ENCODE measurements around the gene KCNMA1. TPM values are rescaled to one million over a fixed set of nuclear protein-coding genes. Genes with fewer than 3 reads are reported as not detected.
"Not testable (repeated sequence)": the region's sequence is repeated elsewhere in the genome, so short reads cannot be mapped to it uniquely, and the experiment has no call there.

Gene KCNMA1
- total RNA-seq, 3 donors from 2014 or later (not counting 1 experiment from before 2014, with no cell fraction given) = 0.40 to 1.8 (median 0.63) TPM

DNA sequence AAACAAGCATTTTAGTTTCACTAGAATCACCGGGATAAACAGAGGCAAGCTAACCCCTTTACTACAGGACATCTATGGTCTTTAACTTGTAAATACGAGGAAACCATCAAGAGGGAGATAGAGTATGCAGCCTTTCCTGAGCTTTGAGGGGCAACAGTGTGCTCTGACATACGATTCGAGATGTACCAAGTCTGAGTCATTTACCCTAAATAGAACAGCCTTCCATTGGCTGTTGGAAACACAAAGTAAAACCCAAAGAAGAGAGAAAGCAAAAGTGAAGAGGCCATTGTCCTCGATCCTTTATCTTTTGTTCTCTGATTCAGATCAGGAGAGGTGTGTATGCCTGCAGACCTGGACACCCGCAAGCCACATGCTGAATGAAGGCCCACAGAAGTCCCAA, 289.5 kb downstream of the KCNMA1 start:
- no peaks in the 10 kb centered on the region for H3K4me1 Mint-ChIP-seq
- ATAC-seq (no peak), DNase-seq (no peak)
- no peak overlapping the region for H3K4me3 ChIP-seq (ENCODE audit: low read length)
- H3K27me3 Mint-ChIP-seq (ENCODE audit: low read depth in 2 of 2) = peaks cover 7% of the 10 kb centered on the region in 2 donors
- H3K9me3 ChIP-seq (ENCODE audit: control insufficient read depth, insufficient read depth, low read length) = no peaks in the 10 kb centered on the region
- H3K27me3 ChIP-seq (ENCODE audit: control insufficient read depth, insufficient read depth, low read length) = no peaks in the 10 kb centered on the region
- TF ChIP-seq, protein P1, sequence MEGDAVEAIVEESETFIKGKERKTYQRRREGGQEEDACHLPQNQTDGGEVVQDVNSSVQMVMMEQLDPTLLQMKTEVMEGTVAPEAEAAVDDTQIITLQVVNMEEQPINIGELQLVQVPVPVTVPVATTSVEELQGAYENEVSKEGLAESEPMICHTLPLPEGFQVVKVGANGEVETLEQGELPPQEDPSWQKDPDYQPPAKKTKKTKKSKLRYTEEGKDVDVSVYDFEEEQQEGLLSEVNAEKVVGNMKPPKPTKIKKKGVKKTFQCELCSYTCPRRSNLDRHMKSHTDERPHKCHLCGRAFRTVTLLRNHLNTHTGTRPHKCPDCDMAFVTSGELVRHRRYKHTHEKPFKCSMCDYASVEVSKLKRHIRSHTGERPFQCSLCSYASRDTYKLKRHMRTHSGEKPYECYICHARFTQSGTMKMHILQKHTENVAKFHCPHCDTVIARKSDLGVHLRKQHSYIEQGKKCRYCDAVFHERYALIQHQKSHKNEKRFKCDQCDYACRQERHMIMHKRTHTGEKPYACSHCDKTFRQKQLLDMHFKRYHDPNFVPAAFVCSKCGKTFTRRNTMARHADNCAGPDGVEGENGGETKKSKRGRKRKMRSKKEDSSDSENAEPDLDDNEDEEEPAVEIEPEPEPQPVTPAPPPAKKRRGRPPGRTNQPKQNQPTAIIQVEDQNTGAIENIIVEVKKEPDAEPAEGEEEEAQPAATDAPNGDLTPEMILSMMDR (IDR thresholded peaks at IDR 0.05) = no peak
- H3K4me1 ChIP-seq (ENCODE audit: control insufficient read depth, insufficient read depth, low read length) = no peaks in the 10 kb centered on the region
- H3K36me3 ChIP-seq (ENCODE audit: control insufficient read depth, insufficient read depth, low read length) = no peaks in the 10 kb centered on the region
- peaks cover 0 to 2% of the 10 kb centered on the region in 2 donors for H3K9me3 Mint-ChIP-seq
- intact Hi-C loops (cut with micrococcal nuclease) = no loop called here
- H3K36me3 Mint-ChIP-seq = no peaks in the 10 kb centered on the region
- 87% methylated on average over 6 of the region's 6 CpGs for WGBS (ENCODE audit: insufficient coverage)
- no peak overlapping the region for H3K4me3 Mint-ChIP-seq
- no peak overlapping the region for H3K27ac Mint-ChIP-seq
- no peak overlapping the region for H3K27ac ChIP-seq (ENCODE audit: low read length)

GRCh38 chr10:77347052-77347451, 290.6 kb downstream of the KCNMA1 start:
- Histone ChIP-seq H3K9me3 (ENCODE audit: control insufficient read depth, insufficient read depth, low read length) (no peaks in the 10 kb centered on the region), H3K27me3 (ENCODE audit: control insufficient read depth, insufficient read depth, low read length) (no peaks in the 10 kb centered on the region), H3K27ac (ENCODE audit: low read length) (no peak overlapping the region), H3K4me3 (ENCODE audit: low read length) (no peak overlapping the region), H3K4me1 (ENCODE audit: control insufficient read depth, insufficient read depth, low read length) (no peaks in the 10 kb centered on the region), H3K36me3 (ENCODE audit: control insufficient read depth, insufficient read depth, low read length) (no peaks in the 10 kb centered on the region)
- Mint-ChIP-seq H3K4me3 (no peak overlapping the region), H3K36me3 (no peaks in the 10 kb centered on the region), H3K9me3 (peaks cover 0 to 2% of the 10 kb centered on the region in 2 donors), H3K4me1 (no peaks in the 10 kb centered on the region), H3K27ac (no peak overlapping the region), H3K27me3 (ENCODE audit: low read depth in 2 of 2) (peaks cover 7% of the 10 kb centered on the region in 2 donors)
- TF ChIP-seq, protein P1 (IDR thresholded peaks at IDR 0.05) = no peak
- ATAC-seq (no peak), DNase-seq (no peak)
- intact Hi-C loops (cut with micrococcal nuclease) = no loop called here
- 29% methylated on average over 2 of the region's 2 CpGs for WGBS (ENCODE audit: insufficient coverage)

DNA sequence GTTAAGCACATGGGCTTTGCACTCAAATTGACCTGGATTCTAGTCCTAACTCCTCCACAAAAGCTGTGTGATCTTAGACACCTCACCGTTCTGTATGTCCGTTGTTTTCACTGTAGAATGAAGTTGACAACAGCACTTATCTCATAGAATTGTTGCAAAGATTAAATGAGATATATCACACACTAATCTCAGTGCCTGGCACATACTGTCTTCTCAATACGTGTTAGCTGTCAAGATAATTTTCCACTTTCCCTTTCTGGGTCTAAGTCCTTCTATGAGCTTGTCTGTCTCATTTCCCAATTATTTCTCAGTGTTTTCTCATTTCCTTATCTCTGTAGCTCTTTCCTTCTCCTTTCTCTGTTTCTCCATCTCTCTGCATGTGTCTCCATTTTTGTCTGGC, 296.6 kb downstream of the KCNMA1 start:
- no peak overlapping the region for H3K4me3 ChIP-seq (ENCODE audit: low read length)
- no peaks in the 10 kb centered on the region for H3K36me3 ChIP-seq (ENCODE audit: control insufficient read depth, insufficient read depth, low read length)
- 76% methylated on average over 3 of the region's 3 CpGs for WGBS (ENCODE audit: insufficient coverage)
- H3K4me1 ChIP-seq (ENCODE audit: control insufficient read depth, insufficient read depth, low read length) = no peaks in the 10 kb centered on the region
- intact Hi-C loops (cut with micrococcal nuclease) = no loop called here
- Mint-ChIP-seq H3K4me1 (no peaks in the 10 kb centered on the region), H3K27me3 (ENCODE audit: low read depth in 2 of 2) (peaks cover 9 to 26% of the 10 kb centered on the region in 2 donors), H3K36me3 (no peaks in the 10 kb centered on the region), H3K9me3 (peaks cover 0 to 2% of the 10 kb centered on the region in 2 donors), H3K4me3 (no peak overlapping the region), H3K27ac (no peak overlapping the region)
- ATAC-seq (no peak), DNase-seq (no peak)
- H3K9me3 ChIP-seq (ENCODE audit: control insufficient read depth, insufficient read depth, low read length) = no peaks in the 10 kb centered on the region
- H3K27ac ChIP-seq (ENCODE audit: low read length) = no peak overlapping the region
- TF ChIP-seq, protein P1 (IDR thresholded peaks at IDR 0.05) = no peak
- no peaks in the 10 kb centered on the region for H3K27me3 ChIP-seq (ENCODE audit: control insufficient read depth, insufficient read depth, low read length)

GRCh38 chr10:77339872-77340271, 297.7 kb downstream of the KCNMA1 start:
- H3K4me1 ChIP-seq (ENCODE audit: control insufficient read depth, insufficient read depth, low read length); ATAC-seq; H3K4me1 Mint-ChIP-seq; DNase-seq; H3K9me3 Mint-ChIP-seq; H3K4me3 Mint-ChIP-seq; H3K36me3 ChIP-seq (ENCODE audit: control insufficient read depth, insufficient read depth, low read length); H3K4me3 ChIP-seq (ENCODE audit: low read length); H3K27ac ChIP-seq (ENCODE audit: low read length); H3K27me3 ChIP-seq (ENCODE audit: control insufficient read depth, insufficient read depth, low read length); H3K27ac Mint-ChIP-seq; intact Hi-C loops (cut with micrococcal nuclease); H3K36me3 Mint-ChIP-seq; H3K9me3 ChIP-seq (ENCODE audit: control insufficient read depth, insufficient read depth, low read length): not testable (repeated sequence)
- peaks cover 5 to 20% of the 10 kb centered on the region in 2 donors for H3K27me3 Mint-ChIP-seq (ENCODE audit: low read depth in 2 of 2)
